Placental pericyte (primary cell): ENCODE data around the gene INTS2. TPM values are rescaled to one million over a fixed set of nuclear protein-coding genes. Genes with fewer than 3 reads are reported as not detected.

Source experiments
- small RNA-seq: library from RNA; depleted of rRNA; stranded (forward); fragments of <200 nt; gene quantifications from one replicate; pipeline ENCODE3, GENCODE V24; 2012; ENCODE audit warnings: low replicate concordance
- total RNA-seq: library from RNA; depleted of rRNA; stranded (reverse); fragments of >200 nt; gene quantifications from 2 replicates; pipeline ENCODE4 v1.2.3, GENCODE V29; 2012

INTS2 gene, protein sequence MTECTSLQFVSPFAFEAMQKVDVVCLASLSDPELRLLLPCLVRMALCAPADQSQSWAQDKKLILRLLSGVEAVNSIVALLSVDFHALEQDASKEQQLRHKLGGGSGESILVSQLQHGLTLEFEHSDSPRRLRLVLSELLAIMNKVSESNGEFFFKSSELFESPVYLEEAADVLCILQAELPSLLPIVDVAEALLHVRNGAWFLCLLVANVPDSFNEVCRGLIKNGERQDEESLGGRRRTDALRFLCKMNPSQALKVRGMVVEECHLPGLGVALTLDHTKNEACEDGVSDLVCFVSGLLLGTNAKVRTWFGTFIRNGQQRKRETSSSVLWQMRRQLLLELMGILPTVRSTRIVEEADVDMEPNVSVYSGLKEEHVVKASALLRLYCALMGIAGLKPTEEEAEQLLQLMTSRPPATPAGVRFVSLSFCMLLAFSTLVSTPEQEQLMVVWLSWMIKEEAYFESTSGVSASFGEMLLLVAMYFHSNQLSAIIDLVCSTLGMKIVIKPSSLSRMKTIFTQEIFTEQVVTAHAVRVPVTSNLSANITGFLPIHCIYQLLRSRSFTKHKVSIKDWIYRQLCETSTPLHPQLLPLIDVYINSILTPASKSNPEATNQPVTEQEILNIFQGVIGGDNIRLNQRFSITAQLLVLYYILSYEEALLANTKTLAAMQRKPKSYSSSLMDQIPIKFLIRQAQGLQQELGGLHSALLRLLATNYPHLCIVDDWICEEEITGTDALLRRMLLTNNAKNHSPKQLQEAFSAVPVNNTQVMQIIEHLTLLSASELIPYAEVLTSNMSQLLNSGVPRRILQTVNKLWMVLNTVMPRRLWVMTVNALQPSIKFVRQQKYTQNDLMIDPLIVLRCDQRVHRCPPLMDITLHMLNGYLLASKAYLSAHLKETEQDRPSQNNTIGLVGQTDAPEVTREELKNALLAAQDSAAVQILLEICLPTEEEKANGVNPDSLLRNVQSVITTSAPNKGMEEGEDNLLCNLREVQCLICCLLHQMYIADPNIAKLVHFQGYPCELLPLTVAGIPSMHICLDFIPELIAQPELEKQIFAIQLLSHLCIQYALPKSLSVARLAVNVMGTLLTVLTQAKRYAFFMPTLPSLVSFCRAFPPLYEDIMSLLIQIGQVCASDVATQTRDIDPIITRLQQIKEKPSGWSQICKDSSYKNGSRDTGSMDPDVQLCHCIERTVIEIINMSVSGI
- total RNA-seq: 12.0 and 22.6 TPM in 2 replicates

DNA sequence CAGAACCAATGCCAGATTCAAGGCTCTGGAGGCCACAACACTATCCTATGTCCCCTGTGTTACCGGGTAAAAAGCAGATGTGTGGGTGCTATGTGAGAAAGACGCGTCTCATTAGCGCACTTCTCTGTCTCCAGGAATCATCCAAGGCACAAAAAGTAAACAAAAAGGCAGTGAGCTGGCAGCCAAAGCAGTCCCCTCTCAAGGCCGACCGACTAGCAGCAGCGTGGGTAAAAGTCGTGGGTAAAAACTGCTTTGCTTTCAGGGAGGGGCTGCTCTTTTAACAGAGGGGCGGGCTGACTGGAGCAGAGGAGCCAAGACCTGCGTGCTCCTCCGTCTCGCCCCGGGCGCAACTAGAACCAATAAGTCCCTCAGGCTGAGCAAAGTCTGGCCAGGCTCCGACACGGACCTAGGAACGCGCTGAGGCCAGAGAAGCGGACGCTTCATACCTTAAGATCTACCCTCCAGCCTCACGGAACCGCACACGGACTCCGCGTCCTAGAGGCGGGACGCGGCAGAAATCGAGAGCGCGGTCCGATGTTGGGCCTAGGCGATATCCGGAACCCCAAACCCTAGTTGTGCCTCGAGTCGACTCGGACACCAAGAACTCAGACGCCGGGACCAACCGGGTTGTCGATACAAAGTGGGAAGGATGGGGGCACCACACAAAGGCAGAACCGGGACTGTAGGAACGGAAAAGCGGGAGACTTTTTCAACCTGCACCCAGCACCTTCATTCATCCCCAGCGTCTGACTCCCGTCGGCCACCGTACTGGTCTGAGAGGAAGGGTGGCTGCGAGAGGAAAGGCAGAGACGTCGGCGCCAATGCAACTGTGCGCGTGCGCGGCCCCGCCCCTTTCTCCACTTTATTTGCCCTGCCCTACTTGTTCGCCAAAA, at the start of gene INTS2:
TSS of gene INTS2 (minus strand) at position 775 of the 893 bp plus-strand sequence. CDS start 1,338 bp downstream, outside the sequence.

DNA sequence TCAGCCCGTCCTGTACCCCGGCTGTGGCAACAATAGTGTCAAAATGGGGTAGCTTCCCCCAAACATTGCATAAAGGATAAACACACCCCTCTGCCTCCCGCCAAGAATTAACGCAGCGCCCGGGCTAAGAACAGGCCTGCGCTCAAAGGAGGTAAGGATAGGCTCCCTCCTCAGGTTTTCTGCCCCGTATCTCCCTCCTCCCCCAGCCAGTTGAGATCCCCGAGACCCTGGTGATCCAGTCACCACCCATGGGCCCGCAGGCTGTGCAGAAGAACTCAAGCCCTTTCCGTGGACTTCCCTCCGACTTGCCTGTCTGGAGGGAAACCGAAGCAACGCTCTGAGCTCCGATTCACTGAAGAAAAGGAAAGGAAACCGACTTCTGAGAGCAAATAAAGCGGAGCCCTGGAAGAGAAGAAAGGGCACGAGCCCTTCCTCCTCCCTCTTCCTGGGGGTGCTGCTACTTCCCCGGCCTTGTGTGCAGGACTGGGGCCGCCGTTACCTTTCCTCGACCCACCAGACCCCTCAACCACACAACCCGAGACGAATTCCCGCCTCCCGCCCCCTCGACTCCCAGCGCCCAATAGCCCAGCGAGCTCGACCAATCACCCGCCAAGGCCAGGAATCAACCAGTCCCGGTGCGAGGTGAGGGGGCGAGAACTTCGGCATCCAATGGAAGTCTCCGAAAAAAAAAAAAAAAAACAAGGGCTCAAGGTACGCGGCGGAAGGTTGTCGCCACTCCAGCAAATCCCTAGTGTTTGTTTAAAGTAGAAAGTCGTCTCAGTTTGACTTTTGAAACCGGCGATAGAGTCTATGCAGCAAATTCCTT, 64.6 kb downstream of the INTS2 start, which contains the start of gene BRIP1:
TSS of gene BRIP1 (minus strand) at position 554 of the 826 bp plus-strand sequence. CDS start 1,989 bp downstream, outside the sequence.

Small RNAs within 50 kb of the gene (small RNA-seq; reads per million reads assigned to genes)
- not detected for gene RF00019

Other genes starting within 250 kb of the INTS2 start
- 0.88 and 27.6 TPM in 2 replicates for gene BRIP1, start 64.5 kb downstream of the INTS2 start, total RNA-seq
- 77.3 and 78.9 TPM in 2 replicates for gene MED13, start 137.3 kb upstream of the INTS2 start, total RNA-seq